Calu3 (cell line): ENCODE data around the gene DCN. TPM values are rescaled to one million over a fixed set of nuclear protein-coding genes. Genes with fewer than 3 reads are reported as not detected.

ENCODE experiments used
- BruUV-seq: library from RNA; stranded (reverse); fragments of 400-500 nt; replicated peaks from 2 replicates; lab custom pipeline; 2021; lab: Mats Ljungman, UMichigan
- CTCF ChIA-PET: fragments of 300-600 bp; sonication (Branson Sonifier 250); formaldehyde crosslinking; loops from one replicate; lab custom pipeline; 2022; ENCODE audit warnings: antibody characterized with exemption; lab: Charles Lee
- DNase-seq: peaks from one replicate; pipeline ENCODE4 v3.0.0; 2022
- H3K27ac Mint-ChIP-seq: one replicate; pipeline ENCODE4 v1.8.0; 2022; ENCODE audit warnings: mixed read lengths; ENCODE audit not compliant: unreplicated experiment
- H3K27me3 Mint-ChIP-seq: one replicate; pipeline ENCODE4 v1.8.0; 2022; ENCODE audit warnings: mixed read lengths; ENCODE audit not compliant: unreplicated experiment
- H3K36me3 Mint-ChIP-seq: one replicate; pipeline ENCODE4 v1.8.0; 2022; ENCODE audit warnings: mild to moderate bottlenecking, moderate library complexity, mixed read lengths; ENCODE audit not compliant: insufficient read depth, unreplicated experiment
- H3K4me1 Mint-ChIP-seq: one replicate; pipeline ENCODE4 v1.8.0; 2022; ENCODE audit warnings: mild to moderate bottlenecking, low read depth, mixed read lengths; ENCODE audit not compliant: unreplicated experiment
- H3K4me3 Mint-ChIP-seq: one replicate; pipeline ENCODE4 v1.8.0; 2022; ENCODE audit warnings: mild to moderate bottlenecking, low read depth, moderate library complexity, mixed read lengths; ENCODE audit not compliant: unreplicated experiment
- H3K9me3 Mint-ChIP-seq: one replicate; pipeline ENCODE4 v1.8.0; 2022; ENCODE audit warnings: low read depth, mixed read lengths; ENCODE audit not compliant: unreplicated experiment
- CTCF ChIP-seq: fragments of 200-600 bp; IDR thresholded peaks from one replicate; pipeline ENCODE4 v1.8.0; 2022; ENCODE audit warnings: antibody characterized with exemption; ENCODE audit not compliant: unreplicated experiment
- intact Hi-C: fragments of 100-400 bp; cut with micrococcal nuclease; formaldehyde crosslinking; loops from one replicate; pipeline ENCODE4 v1.10.0; 2022; ENCODE audit not compliant: unreplicated experiment
- total RNA-seq: library from RNA; stranded (reverse); gene quantifications from 2 replicates; pipeline ENCODE4 v1.2.3, GENCODE V29; 2022

The DCN gene
- total RNA-seq, 1 experiment from 2014 or later: not detected

DNA sequence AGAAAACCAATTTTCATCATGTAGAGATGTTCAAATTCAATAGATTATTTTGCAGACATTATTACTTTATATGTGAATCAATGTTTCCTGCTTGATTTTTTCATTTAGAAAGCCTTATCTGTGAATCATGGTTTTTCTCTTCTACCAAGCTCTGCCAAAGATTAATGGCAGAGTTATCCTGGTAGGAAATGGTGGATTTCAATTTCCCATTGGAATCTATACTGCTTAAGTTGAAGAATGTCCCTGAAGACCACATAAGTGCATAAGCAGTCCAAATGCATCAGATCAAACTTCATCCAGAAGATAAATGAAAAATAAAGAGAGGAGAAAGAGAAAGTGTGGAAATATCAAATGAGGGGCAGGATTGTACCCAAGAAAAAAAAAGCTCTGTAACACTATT, 76.3 kb downstream of the DCN start:
- H3K27me3 Mint-ChIP-seq: no peaks in the 10 kb centered on the region
- intact Hi-C loops: loop anchor here (5.0 kb wide), 1 partner anchor 109 kb away; no protein-coding TSS in a partner anchor
- CTCF ChIA-PET: no interaction called here
- no peak overlapping the region for H3K4me3 Mint-ChIP-seq
- H3K36me3 Mint-ChIP-seq: no peaks in the 10 kb centered on the region
- H3K9me3 Mint-ChIP-seq: no peaks in the 10 kb centered on the region
- no TSS peak for BruUV-seq
- H3K4me1 Mint-ChIP-seq: peaks cover 7% of the 10 kb centered on the region
- TF ChIP-seq CTCF: no peak
- DNase-seq: no peak
- no peak overlapping the region for H3K27ac Mint-ChIP-seq

DNA sequence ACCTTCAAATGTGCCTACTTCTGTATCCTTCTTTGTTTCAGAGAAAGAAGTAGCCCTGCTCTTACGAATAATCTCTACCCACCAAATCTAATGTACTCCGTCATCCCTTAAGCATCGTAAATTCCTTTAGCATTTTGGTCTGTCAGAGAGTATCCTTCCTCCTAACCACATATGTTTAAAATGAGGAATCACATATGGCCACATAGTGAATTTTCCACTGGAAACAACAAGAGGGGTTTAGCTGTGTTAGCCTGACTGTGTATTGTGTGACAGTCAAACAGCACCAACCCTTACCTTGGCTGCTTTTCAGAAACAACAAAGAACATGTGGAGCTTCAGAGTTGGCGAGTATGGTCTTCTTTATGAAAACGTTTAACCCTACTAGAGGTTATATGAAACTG, 76.8 kb downstream of the DCN start:
- H3K27me3 Mint-ChIP-seq: no peaks in the 10 kb centered on the region
- no peak for TF ChIP-seq CTCF
- no TSS peak for BruUV-seq
- H3K4me1 Mint-ChIP-seq: peaks cover 7% of the 10 kb centered on the region
- intact Hi-C loops: loop anchor here (5.0 kb wide), 1 partner anchor 109 kb away; no protein-coding TSS in a partner anchor
- H3K9me3 Mint-ChIP-seq: no peaks in the 10 kb centered on the region
- no peak overlapping the region for H3K27ac Mint-ChIP-seq
- no peak for DNase-seq
- no peak overlapping the region for H3K4me3 Mint-ChIP-seq
- CTCF ChIA-PET: no interaction called here
- H3K36me3 Mint-ChIP-seq: no peaks in the 10 kb centered on the region

DNA sequence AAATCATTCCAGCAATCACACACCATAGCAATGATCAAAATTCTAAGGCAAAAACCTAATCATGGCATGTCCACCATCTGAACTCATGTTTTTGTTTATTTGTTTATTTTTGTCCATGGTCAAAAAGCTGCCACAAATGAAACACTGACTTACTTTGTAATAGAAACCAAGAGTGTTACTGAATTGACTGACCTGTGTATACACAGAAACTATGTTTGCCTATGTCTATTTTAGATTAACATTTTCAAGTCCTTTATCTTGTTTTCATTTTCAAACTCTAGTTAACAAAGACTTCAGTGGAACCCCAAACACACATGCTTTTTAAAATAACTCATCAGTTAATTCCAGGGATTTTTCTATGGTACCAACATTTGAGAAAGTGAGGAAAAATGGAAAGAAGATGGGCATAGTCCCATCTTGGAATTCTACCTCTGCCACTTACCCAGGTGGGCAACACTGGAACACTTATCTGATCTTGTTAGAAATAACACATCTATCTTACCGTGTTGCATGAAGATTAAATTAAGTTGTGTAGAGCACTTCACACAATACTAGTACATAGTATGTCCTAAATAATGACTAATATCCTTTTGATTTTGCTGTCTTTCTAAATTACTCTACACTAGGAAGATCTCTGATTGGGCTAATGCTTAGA, 77.7 kb downstream of the DCN start:
- H3K9me3 Mint-ChIP-seq: no peaks in the 10 kb centered on the region
- CTCF ChIA-PET: no interaction called here
- no peak overlapping the region for H3K27ac Mint-ChIP-seq
- TF ChIP-seq CTCF: no peak
- intact Hi-C loops: loop anchor here (5.0 kb wide), 1 partner anchor 108 kb away; no protein-coding TSS in a partner anchor
- DNase-seq: no peak
- no peak overlapping the region for H3K4me3 Mint-ChIP-seq
- no peaks in the 10 kb centered on the region for H3K27me3 Mint-ChIP-seq
- no peaks in the 10 kb centered on the region for H3K36me3 Mint-ChIP-seq
- peaks cover 7% of the 10 kb centered on the region for H3K4me1 Mint-ChIP-seq
- BruUV-seq: no TSS peak

- Mint-ChIP-seq H3K4me3 (no peak overlapping the region), H3K27ac (no peak overlapping the region), H3K36me3 (no peaks in the 10 kb centered on the region), H3K4me1 (peaks cover 13% of the 10 kb centered on the region), H3K9me3 (no peaks in the 10 kb centered on the region), H3K27me3 (no peaks in the 10 kb centered on the region)
- no peak for DNase-seq
- CTCF ChIA-PET: no interaction called here
- no TSS peak for BruUV-seq
- intact Hi-C loops: no loop called here
- TF ChIP-seq CTCF: no peak
Measured at GRCh38 chr12:91103624-91104023, 79.0 kb downstream of the DCN start.
